ENCODE measurements around the gene SLC37A3. TPM values are rescaled to one million over a fixed set of nuclear protein-coding genes. Genes with fewer than 3 reads are reported as not detected.

The SLC37A3 gene
- total RNA-seq, 4 donors from 2014 or later: 28.7 to 36.2 (median 29.9) TPM

DNA sequence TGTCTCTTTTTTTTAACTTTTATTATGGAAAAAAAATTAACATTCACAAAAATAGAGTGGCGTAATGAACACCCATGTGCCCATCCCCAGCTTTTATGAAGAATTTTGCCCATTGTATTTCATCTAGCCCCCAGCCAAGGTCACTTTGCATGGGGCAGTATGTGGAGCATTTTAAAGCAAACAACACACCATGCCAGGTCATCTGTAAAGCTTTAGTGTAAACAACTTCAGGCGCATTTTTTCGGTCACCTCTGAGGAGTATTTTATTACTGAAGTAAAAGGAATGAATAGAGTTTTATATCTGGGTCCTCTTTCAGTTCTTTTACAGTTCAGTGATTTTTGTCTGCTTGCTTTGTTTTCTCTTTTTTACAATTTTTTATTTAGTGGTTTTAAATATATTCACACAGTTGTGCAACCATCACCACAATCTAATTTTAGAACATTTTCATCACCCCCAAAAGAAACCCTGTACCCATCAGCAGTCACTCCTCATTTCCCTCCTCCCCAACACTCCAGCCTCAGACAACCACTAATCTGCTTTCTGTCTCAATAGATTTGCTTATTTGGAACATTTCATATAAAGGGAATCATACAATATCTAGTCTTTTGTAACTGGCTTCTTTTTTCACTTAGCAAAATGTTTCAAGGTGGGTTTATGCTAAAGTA lies 87.9 kb downstream of the SLC37A3 start:
- H3K4me3 ChIP-seq (ENCODE audit: low read depth, poor library complexity, severe bottlenecking): no peak overlapping the region
- intact Hi-C loops (cut with DNase I; ENCODE audit: low total_unique reads): loop anchor here (10.0 kb wide), 1 partner anchor 86 kb away; no protein-coding TSS in a partner anchor
- WGBS, 2 donors: 68 to 72% methylated on average over 3 of the region's 3 CpGs
- peak in 1 of 2 donors; percentile 39 for DNase-seq (ENCODE audit: low spot score in 2 of 2)
- TF ChIP-seq, protein P1, sequence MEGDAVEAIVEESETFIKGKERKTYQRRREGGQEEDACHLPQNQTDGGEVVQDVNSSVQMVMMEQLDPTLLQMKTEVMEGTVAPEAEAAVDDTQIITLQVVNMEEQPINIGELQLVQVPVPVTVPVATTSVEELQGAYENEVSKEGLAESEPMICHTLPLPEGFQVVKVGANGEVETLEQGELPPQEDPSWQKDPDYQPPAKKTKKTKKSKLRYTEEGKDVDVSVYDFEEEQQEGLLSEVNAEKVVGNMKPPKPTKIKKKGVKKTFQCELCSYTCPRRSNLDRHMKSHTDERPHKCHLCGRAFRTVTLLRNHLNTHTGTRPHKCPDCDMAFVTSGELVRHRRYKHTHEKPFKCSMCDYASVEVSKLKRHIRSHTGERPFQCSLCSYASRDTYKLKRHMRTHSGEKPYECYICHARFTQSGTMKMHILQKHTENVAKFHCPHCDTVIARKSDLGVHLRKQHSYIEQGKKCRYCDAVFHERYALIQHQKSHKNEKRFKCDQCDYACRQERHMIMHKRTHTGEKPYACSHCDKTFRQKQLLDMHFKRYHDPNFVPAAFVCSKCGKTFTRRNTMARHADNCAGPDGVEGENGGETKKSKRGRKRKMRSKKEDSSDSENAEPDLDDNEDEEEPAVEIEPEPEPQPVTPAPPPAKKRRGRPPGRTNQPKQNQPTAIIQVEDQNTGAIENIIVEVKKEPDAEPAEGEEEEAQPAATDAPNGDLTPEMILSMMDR (IDR thresholded peaks at IDR 0.05): no peak
- TF ChIP-seq POLR2A (IDR thresholded peaks at IDR 0.05): no peak

DNA sequence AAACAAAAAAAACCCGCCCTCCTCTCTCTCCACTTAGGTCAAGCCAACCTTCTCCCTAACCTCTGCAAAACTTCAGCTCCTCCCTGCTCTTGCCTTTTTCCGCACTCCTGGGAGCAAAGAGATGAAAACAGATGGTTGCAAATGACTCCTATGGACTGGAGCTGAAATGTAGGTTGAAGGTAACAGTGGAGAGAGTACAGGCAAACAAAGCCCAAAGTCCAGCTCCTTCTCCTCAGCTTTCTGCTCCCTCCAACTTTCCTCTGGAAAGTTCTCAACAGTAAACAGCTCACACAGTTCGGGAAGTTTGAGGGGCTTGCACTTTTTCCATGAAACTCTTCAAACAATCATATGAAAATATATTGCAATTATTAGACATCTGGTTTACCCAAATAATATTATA lies 90.3 kb downstream of the SLC37A3 start:
- intact Hi-C loops (cut with DNase I; ENCODE audit: low total_unique reads): no loop called here
- TF ChIP-seq, protein P1 (IDR thresholded peaks at IDR 0.05): no peak
- no peak for TF ChIP-seq POLR2A (IDR thresholded peaks at IDR 0.05)
- no peak overlapping the region for H3K4me3 ChIP-seq (ENCODE audit: low read depth, poor library complexity, severe bottlenecking)
- WGBS, 2 donors: 92 to 96% methylated on average over 3 of the region's 3 CpGs
- DNase-seq (ENCODE audit: low spot score in 2 of 2): peak in 1 of 2 donors; percentile 20

DNA sequence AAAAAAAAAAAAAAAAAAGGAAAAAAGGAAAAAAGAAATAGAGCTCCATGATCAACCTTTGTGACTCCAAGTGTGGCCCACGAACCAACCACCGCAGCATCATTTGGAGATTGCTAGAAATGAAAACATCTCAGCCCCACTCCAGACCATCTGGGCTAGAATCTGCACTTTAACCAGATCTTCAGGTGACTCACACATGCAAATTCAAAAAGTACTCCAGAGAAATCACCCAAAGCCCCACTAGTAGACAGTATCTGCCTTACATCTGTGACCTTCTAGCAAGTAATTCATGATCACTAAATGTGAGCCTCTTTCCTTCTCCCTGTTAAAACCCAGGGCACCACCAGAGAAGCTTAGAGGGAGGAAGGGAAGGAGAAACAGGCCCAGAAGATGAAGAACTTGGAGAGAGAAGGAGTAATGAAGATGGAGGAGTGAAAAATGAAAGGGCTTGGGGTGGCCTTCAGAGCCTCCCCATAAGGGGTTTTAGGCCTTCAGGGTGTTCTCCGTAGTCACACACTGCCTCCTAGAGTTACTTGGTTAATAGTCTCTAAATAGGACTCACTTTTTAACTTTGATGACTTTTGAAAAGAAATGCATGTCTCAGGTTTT lies 94.0 kb downstream of the SLC37A3 start:
- intact Hi-C loops (cut with DNase I; ENCODE audit: low total_unique reads): no loop called here
- no peak for TF ChIP-seq POLR2A (IDR thresholded peaks at IDR 0.05)
- TF ChIP-seq, protein P1 (IDR thresholded peaks at IDR 0.05): no peak
- 93 to 94% methylated on average over 3 of the region's 3 CpGs for WGBS, 2 donors
- no peak overlapping the region for H3K4me3 ChIP-seq (ENCODE audit: low read depth, poor library complexity, severe bottlenecking)
- peak in 1 of 2 donors; percentile 68 for DNase-seq (ENCODE audit: low spot score in 2 of 2)

DNA sequence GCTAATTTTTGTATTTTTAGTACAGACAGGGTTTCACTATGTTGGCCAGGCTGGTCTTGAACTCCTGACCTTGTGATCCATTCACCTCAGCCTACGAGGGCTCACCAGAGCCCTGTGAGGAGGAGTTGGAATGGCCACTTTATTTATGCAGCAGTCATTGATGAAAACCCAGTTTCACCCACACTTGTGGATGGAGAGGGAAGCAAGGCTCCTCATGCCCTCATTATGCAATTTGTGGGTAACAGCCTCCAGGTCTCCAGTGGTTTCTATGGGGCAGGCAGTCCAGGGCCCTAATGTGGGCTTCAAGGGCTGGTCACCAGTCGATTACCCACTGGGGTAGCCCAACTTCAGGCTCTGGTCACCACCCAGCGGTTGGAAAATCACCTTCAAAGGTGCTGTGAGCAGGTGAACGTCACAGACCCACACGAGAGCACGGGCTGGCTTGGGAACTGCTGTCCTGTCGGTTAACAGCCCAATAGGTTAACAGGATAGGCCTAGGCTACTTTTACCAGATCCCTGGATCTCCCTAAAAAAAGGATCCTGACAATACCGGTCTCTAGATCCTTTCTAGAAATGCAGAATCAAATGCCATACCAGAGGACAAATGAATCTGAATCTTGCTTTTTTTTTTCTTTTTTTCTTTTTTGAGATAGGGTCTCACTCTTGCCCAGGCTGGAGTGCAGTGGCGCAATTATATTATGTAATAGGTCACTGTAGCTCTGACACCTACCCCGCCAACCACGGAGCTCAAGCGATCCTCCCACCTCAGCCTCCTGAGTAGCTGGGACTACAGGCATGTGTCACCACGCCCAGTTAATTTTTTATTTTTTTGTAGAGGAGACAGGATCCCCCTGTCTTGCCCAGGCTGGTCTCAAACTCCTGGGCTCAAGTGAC lies 97.8 kb downstream of the SLC37A3 start:
- no peak for DNase-seq (ENCODE audit: low spot score in 2 of 2)
- 81 to 82% methylated on average over 13 of the region's 13 CpGs for WGBS, 2 donors
- TF ChIP-seq POLR2A (IDR thresholded peaks at IDR 0.05): no peak
- TF ChIP-seq, protein P1 (IDR thresholded peaks at IDR 0.05): no peak
- intact Hi-C loops (cut with DNase I; ENCODE audit: low total_unique reads): no loop called here
- no peak overlapping the region for H3K4me3 ChIP-seq (ENCODE audit: low read depth, poor library complexity, severe bottlenecking)

DNA sequence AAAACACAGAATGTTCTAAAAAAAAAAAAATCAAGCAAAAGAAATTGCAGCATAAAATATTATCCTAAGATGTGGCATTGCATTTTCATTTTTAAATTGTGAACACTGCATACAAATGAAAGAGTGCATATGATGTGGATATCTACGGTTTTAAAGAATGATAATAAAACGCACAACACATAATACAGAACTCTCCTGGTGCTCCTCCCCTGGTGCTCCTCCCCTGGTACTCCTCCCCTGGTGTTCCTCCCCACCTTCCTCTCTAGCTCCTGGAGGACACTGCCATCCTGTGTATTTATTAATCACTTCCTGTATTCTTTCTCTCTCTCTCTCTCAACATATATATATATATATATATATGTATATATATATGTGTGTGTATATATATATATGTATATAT lies 100.1 kb downstream of the SLC37A3 start:
- no peak for TF ChIP-seq POLR2A (IDR thresholded peaks at IDR 0.05)
- TF ChIP-seq, protein P1 (IDR thresholded peaks at IDR 0.05): no peak
- intact Hi-C loops (cut with DNase I; ENCODE audit: low total_unique reads): no loop called here
- DNase-seq (ENCODE audit: low spot score in 2 of 2): peak in 1 of 2 donors; percentile 4
- WGBS, 2 donors: 68 to 76% methylated on average over 2 of the region's 2 CpGs
- no peak overlapping the region for H3K4me3 ChIP-seq (ENCODE audit: low read depth, poor library complexity, severe bottlenecking)
